Measurements from ENCODE around the gene M1AP.

DNA sequence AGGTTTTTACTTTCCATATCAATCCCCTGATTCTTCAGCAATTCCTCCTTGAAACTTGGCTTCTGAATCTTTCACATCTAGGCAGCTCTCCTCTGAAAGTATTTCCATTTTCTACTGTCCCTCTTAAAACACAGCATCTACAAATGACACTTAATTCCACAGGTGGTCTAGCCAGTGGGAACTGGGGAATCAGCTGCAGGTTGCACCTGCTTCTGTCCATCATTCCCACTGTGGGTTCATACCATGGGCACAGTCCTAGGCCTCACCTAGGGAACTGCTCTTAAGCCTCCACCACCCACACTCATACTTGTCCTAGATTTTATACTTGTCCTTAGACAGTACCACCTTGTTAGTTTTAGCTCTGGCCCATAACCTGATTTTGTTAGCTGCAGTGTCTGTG is 96.6 kb downstream of the M1AP start:
- TF ChIP-seq, protein P1, sequence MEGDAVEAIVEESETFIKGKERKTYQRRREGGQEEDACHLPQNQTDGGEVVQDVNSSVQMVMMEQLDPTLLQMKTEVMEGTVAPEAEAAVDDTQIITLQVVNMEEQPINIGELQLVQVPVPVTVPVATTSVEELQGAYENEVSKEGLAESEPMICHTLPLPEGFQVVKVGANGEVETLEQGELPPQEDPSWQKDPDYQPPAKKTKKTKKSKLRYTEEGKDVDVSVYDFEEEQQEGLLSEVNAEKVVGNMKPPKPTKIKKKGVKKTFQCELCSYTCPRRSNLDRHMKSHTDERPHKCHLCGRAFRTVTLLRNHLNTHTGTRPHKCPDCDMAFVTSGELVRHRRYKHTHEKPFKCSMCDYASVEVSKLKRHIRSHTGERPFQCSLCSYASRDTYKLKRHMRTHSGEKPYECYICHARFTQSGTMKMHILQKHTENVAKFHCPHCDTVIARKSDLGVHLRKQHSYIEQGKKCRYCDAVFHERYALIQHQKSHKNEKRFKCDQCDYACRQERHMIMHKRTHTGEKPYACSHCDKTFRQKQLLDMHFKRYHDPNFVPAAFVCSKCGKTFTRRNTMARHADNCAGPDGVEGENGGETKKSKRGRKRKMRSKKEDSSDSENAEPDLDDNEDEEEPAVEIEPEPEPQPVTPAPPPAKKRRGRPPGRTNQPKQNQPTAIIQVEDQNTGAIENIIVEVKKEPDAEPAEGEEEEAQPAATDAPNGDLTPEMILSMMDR (conservative IDR thresholded peaks at IDR 0.05 in 1 of 2, IDR thresholded peaks at IDR 0.05 in 1 of 2; ENCODE audit: low read depth in 1 of 2, low read length in 2 of 2), result no peak
- TF ChIP-seq EZH2 (IDR thresholded peaks at IDR 0.05; ENCODE audit: low read length, missing control alignments), result no peak

Data from fibroblast of lung (primary cell).